Suprapubic skin (tissue), 4 donors: ENCODE data around the gene TPCN2.

ENCODE experiments used
- EP300 ChIP-seq: sonication (generic); formaldehyde crosslinking; IDR thresholded peaks from one replicate; pipeline ENCODE4 v1.6.1; 2017; ENCODE audit warnings: antibody characterized with exemption
- POLR2A ChIP-seq, 2 donors: fragments of 450-650 bp; IDR thresholded peaks; one replicate each; pipeline ENCODE4 v1.6.1; 2017; ENCODE audit warnings: antibody characterized with exemption in 2 of 2, mild to moderate bottlenecking in 2 of 2, moderate library complexity in 2 of 2
- POLR2AphosphoS5 ChIP-seq, 3 donors: sonication (generic); formaldehyde crosslinking; IDR thresholded peaks; one replicate each; pipeline ENCODE4 v1.6.1; 2017; ENCODE audit warnings: antibody characterized with exemption in 3 of 3
- TF ChIP-seq, protein P1 (sequence below), 2 donors: fragments of 200-600 bp in 1 of 2; fragments of 450-650 bp in 1 of 2; sonication (generic) in 1 of 2; IDR thresholded peaks; one replicate each; pipeline ENCODE4 v1.5.1; 2016 to 2019; ENCODE audit warnings: antibody characterized with exemption in 2 of 2, mild to moderate bottlenecking in 1 of 2, moderate library complexity in 1 of 2

GRCh38 chr11:69055212-69055586, 6.5 kb downstream of the TPCN2 start:
- TF ChIP-seq, protein P1, sequence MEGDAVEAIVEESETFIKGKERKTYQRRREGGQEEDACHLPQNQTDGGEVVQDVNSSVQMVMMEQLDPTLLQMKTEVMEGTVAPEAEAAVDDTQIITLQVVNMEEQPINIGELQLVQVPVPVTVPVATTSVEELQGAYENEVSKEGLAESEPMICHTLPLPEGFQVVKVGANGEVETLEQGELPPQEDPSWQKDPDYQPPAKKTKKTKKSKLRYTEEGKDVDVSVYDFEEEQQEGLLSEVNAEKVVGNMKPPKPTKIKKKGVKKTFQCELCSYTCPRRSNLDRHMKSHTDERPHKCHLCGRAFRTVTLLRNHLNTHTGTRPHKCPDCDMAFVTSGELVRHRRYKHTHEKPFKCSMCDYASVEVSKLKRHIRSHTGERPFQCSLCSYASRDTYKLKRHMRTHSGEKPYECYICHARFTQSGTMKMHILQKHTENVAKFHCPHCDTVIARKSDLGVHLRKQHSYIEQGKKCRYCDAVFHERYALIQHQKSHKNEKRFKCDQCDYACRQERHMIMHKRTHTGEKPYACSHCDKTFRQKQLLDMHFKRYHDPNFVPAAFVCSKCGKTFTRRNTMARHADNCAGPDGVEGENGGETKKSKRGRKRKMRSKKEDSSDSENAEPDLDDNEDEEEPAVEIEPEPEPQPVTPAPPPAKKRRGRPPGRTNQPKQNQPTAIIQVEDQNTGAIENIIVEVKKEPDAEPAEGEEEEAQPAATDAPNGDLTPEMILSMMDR (IDR thresholded peaks at IDR 0.05), result no peak
- no peak for TF ChIP-seq POLR2AphosphoS5 (IDR thresholded peaks at IDR 0.05)
- TF ChIP-seq POLR2A (IDR thresholded peaks at IDR 0.05), result no peak
- TF ChIP-seq EP300, result no peak
